Mesothelial cell of epicardium (in vitro differentiated cells): ENCODE results near the gene FBXW5. TPM values are rescaled to one million over a fixed set of nuclear protein-coding genes. Genes with fewer than 3 reads are reported as not detected.

Source experiments
- DNase-seq, 2 experiments: peaks; one replicate each; pipeline ENCODE4 v3.0.0; 2021; ENCODE audit warnings: low spot score in 2 of 2; ENCODE audit not compliant: unreplicated experiment in 2 of 2
- H3K27ac Mint-ChIP-seq: 2 replicates; pipeline ENCODE4 v1.8.0; 2021; ENCODE audit warnings: mixed read lengths
- H3K27me3 Mint-ChIP-seq: 2 replicates; pipeline ENCODE4 v1.8.0; 2021; ENCODE audit warnings: low read depth, mixed read lengths
- H3K36me3 Mint-ChIP-seq: 2 replicates; pipeline ENCODE4 v1.8.0; 2021; ENCODE audit warnings: mixed read lengths
- H3K4me1 Mint-ChIP-seq: 2 replicates; pipeline ENCODE4 v1.8.0; 2021; ENCODE audit warnings: mixed read lengths
- H3K4me3 Mint-ChIP-seq: 2 replicates; pipeline ENCODE4 v1.8.0; 2021; ENCODE audit warnings: mild to moderate bottlenecking, moderate library complexity, mixed read lengths
- H3K9me3 Mint-ChIP-seq: 2 replicates; pipeline ENCODE4 v1.8.0; 2021; ENCODE audit warnings: mixed read lengths
- CTCF ChIP-seq: fragments of 200-600 bp; sonication (generic); IDR thresholded peaks from one replicate; pipeline ENCODE4 v1.5.0; 2021; ENCODE audit warnings: antibody characterized with exemption; ENCODE audit not compliant: unreplicated experiment
- total RNA-seq: library from RNA; stranded (reverse); gene quantifications from 3 replicates; pipeline ENCODE4 v1.2.1, GENCODE V29; 2021

Gene FBXW5
- total RNA-seq, 1 donor from 2014 or later = 58.9 TPM

GRCh38 chr9:136962163-136962562, 17.6 kb upstream of the FBXW5 start:
- no peaks in the 10 kb centered on the region for H3K36me3 Mint-ChIP-seq
- H3K27ac Mint-ChIP-seq = no peak overlapping the region
- H3K4me1 Mint-ChIP-seq = peaks cover 6% of the 10 kb centered on the region
- no peak for DNase-seq
- H3K9me3 Mint-ChIP-seq = no peaks in the 10 kb centered on the region
- no peak for TF ChIP-seq CTCF
- no peak overlapping the region for H3K4me3 Mint-ChIP-seq
- H3K27me3 Mint-ChIP-seq = peaks cover 3% of the 10 kb centered on the region

GRCh38 chr9:136961279-136962065, 16.9 kb upstream of the FBXW5 start:
- Mint-ChIP-seq H3K36me3 (no peaks in the 10 kb centered on the region), H3K27me3 (peaks cover 3% of the 10 kb centered on the region), H3K4me1 (peaks cover 6% of the 10 kb centered on the region), H3K4me3 (no peak overlapping the region), H3K27ac (no peak overlapping the region), H3K9me3 (peaks cover 4% of the 10 kb centered on the region)
- no peak for TF ChIP-seq CTCF
- DNase-seq = no peak

GRCh38 chr9:136960938-136961275, 16.4 kb upstream of the FBXW5 start:
- H3K4me1 Mint-ChIP-seq = peaks cover 6% of the 10 kb centered on the region
- TF ChIP-seq CTCF = no peak
- no peak overlapping the region for H3K4me3 Mint-ChIP-seq

GRCh38 chr9:136960212-136960937, 15.8 kb upstream of the FBXW5 start:
- Mint-ChIP-seq H3K27ac (no peak overlapping the region), H3K27me3 (no peaks in the 10 kb centered on the region), H3K4me3 (no peak overlapping the region), H3K9me3 (peaks cover 8% of the 10 kb centered on the region), H3K36me3 (no peaks in the 10 kb centered on the region), H3K4me1 (peaks cover 6% of the 10 kb centered on the region)
- no peak for DNase-seq
- TF ChIP-seq CTCF = no peak

More at GRCh38 chr9:136960938-136961275, 16.4 kb upstream of the FBXW5 start:
- Mint-ChIP-seq H3K9me3 (peaks cover 8% of the 10 kb centered on the region), H3K27me3 (peaks cover 3% of the 10 kb centered on the region), H3K27ac (no peak overlapping the region), H3K36me3 (no peaks in the 10 kb centered on the region)
- DNase-seq = no peak

DNA sequence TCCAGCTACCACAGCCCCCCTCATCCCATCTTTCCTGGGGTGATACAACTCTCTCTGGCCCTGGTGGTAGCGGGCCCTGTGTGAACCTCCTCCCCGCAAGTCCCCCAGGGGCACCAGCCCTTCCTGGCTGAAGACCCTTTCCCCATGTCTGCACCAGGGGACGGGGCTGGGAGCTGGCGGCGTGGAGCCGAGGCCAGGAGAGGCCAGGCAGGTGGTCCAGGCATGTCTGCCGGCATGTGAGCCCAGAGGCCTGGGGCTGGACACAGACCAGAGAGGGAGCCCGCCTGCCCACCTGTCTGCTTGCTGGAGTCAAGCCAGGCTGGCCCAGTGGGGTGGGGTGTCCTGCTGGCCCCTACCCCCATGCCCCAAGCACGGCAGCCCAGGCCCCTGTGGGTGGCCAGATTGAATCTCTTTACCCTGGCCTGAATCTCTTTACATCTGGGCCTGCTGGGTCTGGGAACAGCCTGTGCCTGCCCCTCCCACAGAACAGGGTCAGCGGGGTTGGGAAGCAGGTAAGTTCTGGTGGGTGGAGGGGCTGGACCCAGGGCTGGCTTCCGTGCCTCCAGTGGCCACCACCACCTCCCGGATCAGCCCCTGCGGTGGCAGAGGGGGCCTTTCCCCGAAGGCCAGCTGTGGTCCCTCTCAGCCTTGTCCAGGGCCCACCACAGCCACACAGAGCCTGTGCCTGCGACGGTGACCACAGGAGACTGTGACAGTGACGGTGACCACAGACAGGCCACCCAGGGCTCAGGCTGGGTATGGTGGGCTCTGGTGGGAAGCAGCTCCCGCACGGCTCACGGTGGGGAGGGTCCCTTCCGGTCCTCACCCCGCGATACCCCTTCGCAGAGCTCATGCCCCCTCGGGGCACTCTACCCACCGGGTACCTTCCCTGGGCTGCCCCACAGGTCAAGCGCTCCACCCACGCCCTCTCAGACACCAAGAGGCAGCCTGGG, 14.6 kb upstream of the FBXW5 start:
- peaks cover 6% of the 10 kb centered on the region for H3K4me1 Mint-ChIP-seq
- H3K4me3 Mint-ChIP-seq = no peak overlapping the region
- H3K36me3 Mint-ChIP-seq = no peaks in the 10 kb centered on the region
- no peak overlapping the region for H3K27ac Mint-ChIP-seq
- no peak for DNase-seq
- peaks cover 8% of the 10 kb centered on the region for H3K9me3 Mint-ChIP-seq
- no peak for TF ChIP-seq CTCF
- no peaks in the 10 kb centered on the region for H3K27me3 Mint-ChIP-seq
